ENCODE data around the gene C19orf33. TPM values are rescaled to one million over a fixed set of nuclear protein-coding genes. Genes with fewer than 3 reads are reported as not detected.

C19orf33 gene
- polyA plus RNA-seq, 4 donors: 6.9 to 15.2 (median 12.2) TPM

GRCh38 chr19:38278751-38279150 is 25.3 kb upstream of the C19orf33 start:
- DNase-seq (ENCODE audit: low read depth in 4 of 4, low spot score in 2 of 4): no peak

- no peak for DNase-seq (ENCODE audit: low read depth in 4 of 4, low spot score in 2 of 4)
Measured at GRCh38 chr19:38280030-38280921, 23.8 kb upstream of the C19orf33 start.

- no peak for DNase-seq (ENCODE audit: low read depth in 4 of 4, low spot score in 2 of 4)
Measured at GRCh38 chr19:38281811-38282566, 22.1 kb upstream of the C19orf33 start.

GRCh38 chr19:38283271-38283670 is 20.8 kb upstream of the C19orf33 start:
- DNase-seq (ENCODE audit: low read depth in 4 of 4, low spot score in 2 of 4): no peak

GRCh38 chr19:38284422-38284821 is 19.6 kb upstream of the C19orf33 start:
- no peak for DNase-seq (ENCODE audit: low read depth in 4 of 4, low spot score in 2 of 4)

- no peak for DNase-seq (ENCODE audit: low read depth in 4 of 4, low spot score in 2 of 4)
Measured at GRCh38 chr19:38285567-38285966, 18.5 kb upstream of the C19orf33 start.

- DNase-seq (ENCODE audit: low read depth in 4 of 4, low spot score in 2 of 4): no peak
Measured at GRCh38 chr19:38287604-38288003, 16.4 kb upstream of the C19orf33 start.

GRCh38 chr19:38288123-38288855 is 15.8 kb upstream of the C19orf33 start:
- no peak for DNase-seq (ENCODE audit: low read depth in 4 of 4, low spot score in 2 of 4)

- DNase-seq (ENCODE audit: low read depth in 4 of 4, low spot score in 2 of 4): no peak
Measured at GRCh38 chr19:38289955-38290354, 14.1 kb upstream of the C19orf33 start.

- no peak for DNase-seq (ENCODE audit: low read depth in 4 of 4, low spot score in 2 of 4)
Measured at GRCh38 chr19:38290631-38291147, 13.4 kb upstream of the C19orf33 start.

- no peak for DNase-seq (ENCODE audit: low read depth in 4 of 4, low spot score in 2 of 4)
Measured at GRCh38 chr19:38291855-38292254, 12.2 kb upstream of the C19orf33 start.

- no peak for DNase-seq (ENCODE audit: low read depth in 4 of 4, low spot score in 2 of 4)
Measured at GRCh38 chr19:38293281-38293680, 10.8 kb upstream of the C19orf33 start.

- no peak for DNase-seq (ENCODE audit: low read depth in 4 of 4, low spot score in 2 of 4)
Measured at GRCh38 chr19:38294090-38294489, 10.0 kb upstream of the C19orf33 start.

- no peak for DNase-seq (ENCODE audit: low read depth in 4 of 4, low spot score in 2 of 4)
Measured at GRCh38 chr19:38298821-38299680, 5.0 kb upstream of the C19orf33 start.

GRCh38 chr19:38304352-38304865 is 358 bp downstream of the C19orf33 start:
- DNase-seq (ENCODE audit: low read depth in 4 of 4, low spot score in 2 of 4): no peak

- DNase-seq (ENCODE audit: low read depth in 4 of 4, low spot score in 2 of 4): no peak
Measured at GRCh38 chr19:38304866-38305429, 897 bp downstream of the C19orf33 start.

GRCh38 chr19:38306236-38306635 is 2.2 kb downstream of the C19orf33 start:
- DNase-seq (ENCODE audit: low read depth in 4 of 4, low spot score in 2 of 4): no peak

- DNase-seq (ENCODE audit: low read depth in 4 of 4, low spot score in 2 of 4): no peak
Measured at GRCh38 chr19:38307076-38307475, 3.0 kb downstream of the C19orf33 start.

GRCh38 chr19:38307597-38307996 is 3.5 kb downstream of the C19orf33 start:
- no peak for DNase-seq (ENCODE audit: low read depth in 4 of 4, low spot score in 2 of 4)
